Epithelial cell of proximal tubule (primary cell): ENCODE results near the gene ALG14. TPM values are rescaled to one million over a fixed set of nuclear protein-coding genes. Genes with fewer than 3 reads are reported as not detected.

Experiments used
- DNase-seq: peaks from one replicate; pipeline ENCODE4 v3.0.0-alpha.2; 2011; ENCODE audit warnings: low read depth
- H3K4me3 ChIP-seq: 2 replicates; pipeline ENCODE4 v1.5.1; 2011; ENCODE audit warnings: low read depth, mild to moderate bottlenecking, low read length
- total RNA-seq: library from RNA; depleted of rRNA; stranded (reverse); fragments of >200 nt; gene quantifications from 2 replicates; pipeline ENCODE4 v1.2.3, GENCODE V29; 2015
- TF ChIP-seq, protein P1 (sequence below): conservative IDR thresholded peaks from 2 replicates; pipeline ENCODE4 v1.5.1; 2012; ENCODE audit warnings: low read depth, mild to moderate bottlenecking, low read length

Gene ALG14
- total RNA-seq, 1 donor from 2014 or later = 1.1 TPM

- no peak for DNase-seq
- no peak overlapping the region for H3K4me3 ChIP-seq
- TF ChIP-seq, protein P1, sequence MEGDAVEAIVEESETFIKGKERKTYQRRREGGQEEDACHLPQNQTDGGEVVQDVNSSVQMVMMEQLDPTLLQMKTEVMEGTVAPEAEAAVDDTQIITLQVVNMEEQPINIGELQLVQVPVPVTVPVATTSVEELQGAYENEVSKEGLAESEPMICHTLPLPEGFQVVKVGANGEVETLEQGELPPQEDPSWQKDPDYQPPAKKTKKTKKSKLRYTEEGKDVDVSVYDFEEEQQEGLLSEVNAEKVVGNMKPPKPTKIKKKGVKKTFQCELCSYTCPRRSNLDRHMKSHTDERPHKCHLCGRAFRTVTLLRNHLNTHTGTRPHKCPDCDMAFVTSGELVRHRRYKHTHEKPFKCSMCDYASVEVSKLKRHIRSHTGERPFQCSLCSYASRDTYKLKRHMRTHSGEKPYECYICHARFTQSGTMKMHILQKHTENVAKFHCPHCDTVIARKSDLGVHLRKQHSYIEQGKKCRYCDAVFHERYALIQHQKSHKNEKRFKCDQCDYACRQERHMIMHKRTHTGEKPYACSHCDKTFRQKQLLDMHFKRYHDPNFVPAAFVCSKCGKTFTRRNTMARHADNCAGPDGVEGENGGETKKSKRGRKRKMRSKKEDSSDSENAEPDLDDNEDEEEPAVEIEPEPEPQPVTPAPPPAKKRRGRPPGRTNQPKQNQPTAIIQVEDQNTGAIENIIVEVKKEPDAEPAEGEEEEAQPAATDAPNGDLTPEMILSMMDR = no peak
These were observed 132.0 kb downstream of the ALG14 start for GRCh38 chr1:94940738-94941137.

DNA sequence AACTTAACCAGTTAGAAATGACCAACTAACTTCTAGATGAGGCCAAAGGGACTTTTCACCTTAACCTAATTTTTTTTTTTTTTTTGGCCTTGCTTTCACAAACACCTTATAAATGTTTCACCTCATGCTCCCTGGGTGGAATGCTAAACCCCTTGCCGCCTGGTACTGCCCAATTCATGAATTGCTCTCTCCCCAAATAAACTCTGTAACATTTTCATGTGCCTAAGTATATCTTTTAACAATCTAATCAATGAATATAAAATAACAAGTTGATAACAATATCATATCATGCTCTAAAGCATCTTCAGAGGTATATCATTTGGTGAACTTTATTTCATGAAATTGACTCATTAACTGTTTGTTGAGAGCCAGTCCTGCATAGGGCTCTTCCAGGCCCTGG is 134.9 kb downstream of the ALG14 start:
- no peak overlapping the region for H3K4me3 ChIP-seq
- no peak for DNase-seq
- TF ChIP-seq, protein P1 = no peak

DNA sequence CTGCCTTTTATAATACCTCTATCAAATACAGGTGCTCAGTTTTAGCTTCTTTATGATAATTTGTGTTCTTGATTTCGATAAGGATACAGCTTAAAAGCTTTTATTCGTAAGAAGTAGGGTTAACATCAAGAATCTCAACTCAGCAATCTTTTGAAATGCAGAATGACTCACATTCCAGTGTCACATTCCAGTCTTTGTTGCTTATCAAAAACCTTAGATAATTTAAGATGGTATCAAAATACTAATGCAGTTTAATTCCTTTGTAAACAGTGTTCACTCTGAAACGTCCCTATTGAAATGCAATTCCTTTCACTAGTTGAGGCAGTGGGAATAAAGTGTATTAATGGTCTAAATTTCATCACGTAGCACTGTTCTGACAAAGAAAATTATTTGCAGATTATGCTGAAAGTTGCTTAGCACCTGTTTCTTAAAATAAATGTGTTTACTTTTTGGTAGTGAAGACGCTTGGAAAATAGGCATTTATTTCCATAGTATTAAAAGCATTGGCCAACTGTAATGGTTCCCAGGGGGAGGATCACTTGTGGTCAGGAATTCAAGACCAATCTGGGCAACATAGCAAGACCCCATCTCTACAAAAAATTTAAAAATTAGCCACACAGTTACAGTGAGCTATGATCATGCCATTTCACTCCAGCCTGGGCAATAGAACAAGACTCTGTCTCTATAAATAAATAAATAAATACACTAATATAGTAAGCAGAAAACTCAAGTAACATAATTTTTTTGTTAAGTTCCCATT is 135.7 kb downstream of the ALG14 start:
- TF ChIP-seq, protein P1 = no peak
- DNase-seq = no peak
- no peak overlapping the region for H3K4me3 ChIP-seq

DNA sequence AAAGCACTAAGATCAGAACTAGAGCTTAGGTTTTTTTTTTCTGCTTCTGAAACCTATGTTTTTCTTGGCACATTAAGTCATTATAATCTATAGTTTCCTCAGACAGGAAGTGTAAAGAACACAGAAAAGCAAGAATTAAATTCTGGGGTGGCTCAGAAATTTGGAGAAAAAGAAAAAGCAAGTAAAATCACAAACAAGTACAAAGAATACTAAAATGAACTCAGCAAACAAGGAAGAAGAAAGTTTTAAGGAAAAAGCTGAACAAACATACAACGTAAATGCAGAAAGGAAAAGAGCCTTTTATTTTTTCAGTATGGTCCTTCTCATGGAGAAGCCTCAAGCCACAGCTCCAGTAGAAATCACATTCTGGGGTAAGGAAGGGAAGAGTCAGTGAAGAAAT is 137.3 kb downstream of the ALG14 start:
- TF ChIP-seq, protein P1 = no peak
- no peak overlapping the region for H3K4me3 ChIP-seq
- no peak for DNase-seq

- H3K4me3 ChIP-seq = no peak overlapping the region
- no peak for DNase-seq
- TF ChIP-seq, protein P1 = no peak
These were observed 137.7 kb downstream of the ALG14 start for GRCh38 chr1:94935034-94935433.

DNA sequence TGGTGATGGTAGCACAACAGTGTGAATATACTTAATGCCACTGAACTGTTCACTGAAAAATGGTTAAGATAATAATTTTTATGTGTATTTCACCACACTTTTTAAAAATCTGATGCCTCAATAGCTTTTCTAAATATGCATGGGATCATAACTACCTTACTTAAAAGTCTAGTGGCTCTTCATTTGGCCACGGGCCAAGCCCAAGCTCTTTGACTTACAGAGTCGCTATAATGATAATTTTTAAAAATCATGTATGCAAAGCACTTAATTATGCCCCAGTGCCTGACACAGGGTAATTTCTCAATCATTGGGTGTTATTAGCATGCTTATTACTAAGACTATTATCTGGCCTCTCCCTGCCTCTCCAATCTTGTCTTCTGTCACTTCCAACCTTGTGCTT is 138.2 kb downstream of the ALG14 start:
- TF ChIP-seq, protein P1 = no peak
- DNase-seq = no peak
- H3K4me3 ChIP-seq = no peak overlapping the region

GRCh38 chr1:94931254-94931841 is 141.4 kb downstream of the ALG14 start:
- no peak for DNase-seq

More at GRCh38 chr1:94931254-94931841, 141.4 kb downstream of the ALG14 start:
- TF ChIP-seq, protein P1 = no peak
- H3K4me3 ChIP-seq = no peak overlapping the region
